HPDE6-E6E7 (cell line): Measurements from ENCODE around the gene ARHGAP12.
"Not testable (repeated sequence)": the region's sequence is repeated elsewhere in the genome, so short reads cannot be mapped to it uniquely, and the experiment has no call there.

Source experiments
- DNase-seq: peaks from one replicate; pipeline ENCODE4 v3.0.0; 2011; ENCODE audit warnings: missing footprints; ENCODE audit errors: extremely low spot score

ARHGAP12 gene

GRCh38 chr10:31928549-31929260 is at the start of gene ARHGAP12:
Gene ARHGAP12 (minus strand): TSS chr10:31928831. CDS start chr10:31908855, 19,976 bp downstream.
- no peak for DNase-seq

DNA sequence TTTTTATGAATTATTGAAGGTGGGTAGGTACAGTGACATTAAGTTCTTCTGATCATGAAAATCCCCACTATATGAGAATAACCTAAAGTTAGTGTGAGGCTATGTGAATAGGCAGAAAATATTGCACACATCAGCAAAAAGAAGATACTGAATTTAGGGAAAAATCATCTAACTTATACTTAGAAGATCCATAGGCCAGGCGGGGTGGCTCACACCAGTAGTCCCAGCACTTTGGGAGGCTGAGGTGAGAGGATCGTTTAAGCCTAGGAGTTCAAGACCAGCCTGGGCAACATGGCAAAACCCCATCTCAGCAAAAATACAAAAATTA is 49.5 kb upstream of the ARHGAP12 start:
- DNase-seq, result no peak

DNA sequence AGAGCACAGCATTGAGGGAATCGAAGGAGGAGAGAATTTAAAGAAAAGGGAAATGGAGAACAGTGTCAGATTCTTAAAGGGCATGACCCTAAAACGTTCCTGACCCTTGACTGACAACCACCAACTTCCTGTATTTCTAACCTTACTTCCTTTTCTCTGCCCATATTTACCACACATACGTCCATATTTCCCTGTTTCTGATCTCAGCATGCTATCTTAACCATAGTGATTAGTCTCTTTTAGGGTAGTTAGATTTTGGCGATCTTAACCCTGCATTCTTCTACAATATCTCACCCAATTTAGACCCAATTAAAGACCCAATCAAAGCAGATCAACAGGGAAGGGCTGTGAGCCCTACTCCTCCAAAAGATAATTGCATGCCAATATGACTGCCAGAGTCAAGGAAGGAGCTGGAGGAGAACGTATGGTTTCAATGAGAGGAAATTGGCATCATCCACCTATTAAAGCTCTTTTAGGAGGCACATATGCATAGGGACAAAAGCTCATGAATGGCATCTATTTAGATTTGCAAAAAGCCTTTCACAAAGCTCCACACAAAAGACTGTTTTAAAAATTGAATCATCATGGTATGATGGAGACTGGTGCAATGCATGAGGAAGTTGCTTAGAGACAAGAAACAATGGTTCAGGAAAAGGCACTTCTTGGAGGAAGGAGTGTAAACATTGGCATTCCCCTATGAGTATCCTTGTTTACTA is 49.0 kb upstream of the ARHGAP12 start:
- peak; percentile 5 for DNase-seq

- DNase-seq, result no peak
Measured at GRCh38 chr10:31975157-31975765, 46.6 kb upstream of the ARHGAP12 start.

DNA sequence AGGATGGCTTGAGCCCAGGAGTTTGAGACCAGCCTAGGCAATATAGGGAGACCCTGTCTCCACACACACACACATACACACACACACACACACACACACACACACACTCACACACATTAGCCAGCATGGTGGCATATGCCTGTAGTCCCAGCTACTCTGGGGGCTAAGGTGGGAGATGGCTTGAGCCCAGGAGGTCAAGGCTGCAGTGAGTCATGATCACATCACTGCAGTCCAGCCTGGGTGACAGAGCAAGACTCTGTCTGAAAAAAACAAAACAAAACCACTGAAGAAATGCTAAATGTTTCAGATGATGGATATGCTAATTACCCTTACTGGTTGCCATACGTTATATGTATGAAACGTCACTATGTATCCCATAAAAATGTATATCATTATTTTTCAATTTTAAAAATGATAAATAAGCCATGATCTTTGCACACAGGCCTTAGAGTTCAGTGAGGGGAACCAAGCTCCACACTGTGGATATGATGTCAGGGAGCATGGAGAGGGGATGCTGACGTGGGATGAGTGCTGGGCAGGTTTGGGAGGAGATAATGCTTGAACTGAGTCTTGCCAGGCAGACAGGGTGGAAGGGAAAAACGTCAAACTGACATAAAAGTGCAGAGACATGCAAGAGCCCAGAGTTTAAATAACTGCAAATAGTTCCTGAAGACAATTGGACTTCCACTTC is 45.9 kb upstream of the ARHGAP12 start:
- no peak for DNase-seq

DNA sequence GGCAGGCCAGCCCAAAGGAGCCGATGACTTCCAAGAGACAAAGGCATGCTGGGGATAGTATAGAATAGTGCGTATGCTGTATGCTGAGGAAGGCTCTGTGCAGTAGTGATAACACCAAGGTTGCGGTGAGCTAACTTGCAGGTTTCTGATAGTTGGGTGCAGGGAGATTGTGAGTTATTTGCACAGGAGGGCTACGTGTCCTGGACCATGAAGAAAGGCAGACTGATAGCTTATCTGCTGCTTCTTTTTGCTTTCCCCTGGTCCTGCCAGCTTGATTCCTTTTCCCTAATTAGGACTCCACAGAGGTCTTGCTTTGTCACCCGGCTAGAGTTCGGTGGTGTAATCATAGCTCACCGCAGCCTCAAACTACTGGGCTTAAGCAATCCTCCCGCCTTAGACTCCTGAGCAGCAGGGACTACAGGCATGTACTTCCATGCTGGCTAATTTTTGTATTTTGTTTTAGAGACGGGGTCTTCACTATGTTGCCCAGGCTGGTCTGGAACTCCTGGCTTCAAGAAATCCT is 43.9 kb upstream of the ARHGAP12 start:
- DNase-seq, result no peak

GRCh38 chr10:31969847-31970246 is 41.2 kb upstream of the ARHGAP12 start:
- not testable (repeated sequence) for DNase-seq

- no peak for DNase-seq
Measured at GRCh38 chr10:31963589-31963980, 35.0 kb upstream of the ARHGAP12 start.

GRCh38 chr10:31962826-31963588 is 34.4 kb upstream of the ARHGAP12 start:
- no peak for DNase-seq

- DNase-seq, result peak; percentile 14
Measured at GRCh38 chr10:31961277-31962074, 32.8 kb upstream of the ARHGAP12 start.

DNA sequence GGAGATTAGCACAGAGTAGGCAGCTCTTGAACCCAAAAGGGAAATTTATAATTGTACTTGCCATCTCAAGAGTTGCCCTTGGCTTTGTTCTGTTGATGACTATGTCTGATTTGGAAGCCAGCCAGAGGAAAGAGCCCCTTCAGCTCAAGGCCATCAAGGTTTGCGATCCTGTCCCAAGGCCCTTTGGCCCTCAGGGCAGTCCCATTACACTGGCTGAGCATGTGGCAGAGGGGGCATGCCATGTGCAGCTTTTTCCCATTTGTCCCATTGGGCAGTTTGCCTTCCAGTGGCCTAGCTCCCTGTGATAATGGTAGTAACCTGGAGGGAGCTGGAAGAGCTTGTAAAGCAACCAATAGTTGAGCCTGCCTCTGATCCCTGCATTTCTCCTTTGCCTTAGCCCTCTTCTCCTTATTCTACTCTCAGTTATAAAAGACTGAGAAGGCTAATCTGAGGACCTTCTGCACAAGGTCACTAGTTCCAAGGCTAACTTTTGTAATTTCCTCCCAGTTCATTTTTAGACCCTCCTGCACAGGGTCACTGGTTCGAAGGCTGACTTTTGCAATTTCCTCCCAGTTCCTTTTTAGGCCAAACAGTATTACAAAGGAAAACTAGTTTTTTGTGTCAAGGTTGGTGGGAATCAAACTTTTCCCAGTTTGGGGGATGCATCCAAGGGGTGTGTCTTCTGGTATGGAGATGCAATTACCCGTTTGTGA is 31.0 kb upstream of the ARHGAP12 start:
- no peak for DNase-seq

GRCh38 chr10:31958856-31959255 is 30.2 kb upstream of the ARHGAP12 start:
- DNase-seq, result no peak

DNA sequence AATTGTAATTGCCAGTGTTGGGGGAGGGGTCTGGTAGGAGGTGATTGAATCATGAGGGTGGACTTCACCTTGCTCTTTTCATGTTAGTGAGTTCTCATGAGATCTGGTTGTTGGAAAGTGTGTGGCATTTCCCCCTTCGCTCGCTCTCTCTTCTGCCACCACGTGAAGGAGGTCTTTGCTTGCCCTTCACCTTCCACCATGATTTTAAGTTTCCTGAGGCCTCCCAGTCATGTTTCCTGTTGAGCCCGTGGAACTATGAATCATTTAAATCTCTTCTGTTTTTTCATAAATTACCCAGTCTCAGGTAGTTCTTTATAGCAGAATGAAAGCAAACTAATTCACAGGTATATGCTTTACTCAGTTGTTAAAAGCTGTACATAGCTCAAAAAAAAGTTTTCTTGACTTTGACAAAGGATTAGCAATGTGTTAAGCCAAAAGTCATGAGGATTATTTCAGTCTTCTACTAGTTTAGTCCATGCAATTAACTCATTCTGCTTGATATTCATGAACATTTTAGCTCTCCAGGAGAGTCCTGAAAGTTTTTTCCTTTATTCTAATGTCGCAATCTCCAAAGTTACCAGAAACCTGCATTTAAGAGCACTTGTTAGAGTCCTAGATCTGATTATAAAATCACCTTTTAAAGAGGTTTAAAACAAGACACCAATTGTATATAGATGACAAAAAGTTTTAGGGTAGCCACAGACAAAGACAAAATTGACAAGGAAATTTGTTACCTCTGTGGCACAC is 27.7 kb upstream of the ARHGAP12 start:
- no peak for DNase-seq

DNA sequence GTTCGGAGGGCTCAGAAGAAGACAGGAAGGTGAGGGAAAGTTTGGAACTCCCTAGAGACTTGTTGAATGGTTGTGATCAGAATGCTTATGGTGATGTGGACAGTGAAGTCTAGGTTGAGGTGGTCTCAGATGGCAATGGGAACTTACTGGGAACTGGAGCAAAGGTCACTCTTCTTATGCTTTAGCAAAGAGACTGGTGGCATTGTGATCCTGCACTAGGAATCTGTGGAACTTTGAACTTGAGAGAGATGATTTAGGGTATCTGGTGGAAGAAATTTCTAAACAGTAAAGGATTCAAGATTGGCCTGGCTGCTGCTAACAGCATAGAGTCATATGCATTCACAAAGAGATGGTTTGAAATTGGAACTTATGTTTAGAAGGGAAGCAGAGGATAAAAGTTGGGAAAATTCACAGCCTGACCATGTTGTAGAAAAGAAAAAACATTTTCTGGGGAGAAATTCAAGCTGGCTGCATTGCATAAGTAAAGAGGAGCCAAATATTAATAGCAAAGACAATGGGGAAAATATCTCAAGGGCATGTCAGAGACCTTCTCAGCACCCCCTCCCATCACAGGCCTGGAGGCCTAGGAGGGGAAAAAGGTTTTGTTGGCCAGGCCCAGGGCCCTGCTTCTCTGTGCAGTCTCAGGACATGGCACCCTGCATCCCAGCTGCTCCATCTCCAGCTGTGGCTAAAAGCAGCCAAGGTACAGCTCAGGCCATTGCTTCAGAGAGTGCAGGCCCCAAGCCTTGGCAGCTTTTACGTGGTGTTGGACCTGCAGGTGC is 26.0 kb upstream of the ARHGAP12 start:
- no peak for DNase-seq

DNA sequence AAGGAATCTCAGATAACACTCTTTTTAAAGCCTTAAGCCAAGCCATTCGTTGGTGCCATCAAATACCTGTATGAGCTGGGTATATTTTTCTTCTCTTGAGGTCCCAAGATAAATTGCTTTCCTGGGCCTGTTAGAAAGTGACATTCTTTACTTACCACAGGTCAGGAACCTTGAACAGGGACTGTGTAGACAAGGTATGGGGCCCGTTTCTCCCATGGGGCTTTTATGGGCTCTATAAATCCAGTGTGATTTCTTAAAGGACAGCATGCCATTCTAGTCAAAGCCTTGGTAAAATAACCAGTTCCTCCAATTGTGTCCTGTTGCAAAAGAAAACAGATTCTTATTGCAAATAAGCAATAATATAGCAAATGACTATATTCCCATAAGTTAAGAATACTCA is 24.8 kb upstream of the ARHGAP12 start:
- no peak for DNase-seq

DNA sequence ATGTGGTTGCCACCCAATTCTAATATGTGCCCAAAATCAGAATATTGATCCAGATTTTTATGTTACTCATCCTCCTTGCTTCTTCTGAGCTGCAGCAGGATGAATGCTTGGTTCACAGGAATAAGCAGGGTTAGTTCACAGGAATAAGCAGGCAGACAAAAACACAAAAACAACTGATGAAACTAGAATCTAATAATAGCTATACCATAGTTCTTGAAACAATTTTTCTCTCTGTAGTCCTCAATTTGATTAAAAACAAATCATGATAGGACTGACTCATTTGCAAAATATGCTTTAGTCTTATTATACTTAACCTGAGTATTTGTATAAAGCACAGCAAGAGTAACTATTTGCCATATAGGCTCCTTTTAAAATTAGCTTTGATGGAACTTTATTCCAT is 24.4 kb upstream of the ARHGAP12 start:
- no peak for DNase-seq

DNA sequence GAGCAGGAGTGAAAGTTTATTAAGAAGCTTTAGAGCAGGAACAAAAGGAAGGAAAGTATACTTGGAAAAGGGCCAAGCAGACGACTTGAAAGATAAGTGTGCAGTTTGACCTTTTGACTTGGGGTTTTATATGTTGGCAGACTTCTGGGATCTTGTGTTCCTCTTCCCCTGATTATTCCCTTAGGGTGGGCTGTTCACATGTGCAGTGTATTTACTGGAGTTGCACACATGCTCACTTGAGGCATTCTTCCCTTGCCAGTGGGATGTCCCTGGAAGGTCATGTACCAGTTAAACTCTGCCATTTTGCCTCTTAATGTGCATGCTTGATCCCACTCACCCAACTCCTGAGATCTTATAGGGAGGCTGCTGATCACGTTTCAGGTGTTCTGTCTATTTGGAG is 23.4 kb upstream of the ARHGAP12 start:
- DNase-seq, result no peak

DNA sequence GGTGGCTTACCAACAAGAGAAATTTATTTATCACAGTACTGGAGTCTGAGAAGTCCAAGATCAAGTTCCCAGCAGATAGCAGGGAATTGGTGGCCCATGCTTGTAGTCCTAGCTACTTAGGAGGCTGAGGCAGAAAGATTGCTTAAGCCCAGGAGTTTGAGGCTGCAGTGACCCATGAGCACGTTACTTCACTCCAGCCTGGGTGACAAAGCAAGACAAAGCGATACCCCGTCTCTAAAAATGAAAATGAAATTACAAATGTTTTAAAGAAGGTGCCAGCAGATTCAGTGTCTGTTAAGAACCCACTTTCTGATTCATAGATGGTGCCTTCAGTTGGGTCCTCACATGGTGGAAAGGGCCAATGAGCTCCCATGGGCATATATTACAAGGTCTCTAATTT is 20.6 kb upstream of the ARHGAP12 start:
- DNase-seq, result no peak

- no peak for DNase-seq
Measured at GRCh38 chr10:31948021-31948420, 19.4 kb upstream of the ARHGAP12 start.
